ENCODE data around the gene RACK1. TPM values are rescaled to one million over a fixed set of nuclear protein-coding genes. Genes with fewer than 3 reads are reported as not detected.
"Not testable (repeated sequence)": the region's sequence is repeated elsewhere in the genome, so short reads cannot be mapped to it uniquely, and the experiment has no call there.

RACK1 gene
- 2,816 and 3,567 TPM in 2 replicates for total RNA-seq (ENCODE audit: low replicate concordance)

DNA sequence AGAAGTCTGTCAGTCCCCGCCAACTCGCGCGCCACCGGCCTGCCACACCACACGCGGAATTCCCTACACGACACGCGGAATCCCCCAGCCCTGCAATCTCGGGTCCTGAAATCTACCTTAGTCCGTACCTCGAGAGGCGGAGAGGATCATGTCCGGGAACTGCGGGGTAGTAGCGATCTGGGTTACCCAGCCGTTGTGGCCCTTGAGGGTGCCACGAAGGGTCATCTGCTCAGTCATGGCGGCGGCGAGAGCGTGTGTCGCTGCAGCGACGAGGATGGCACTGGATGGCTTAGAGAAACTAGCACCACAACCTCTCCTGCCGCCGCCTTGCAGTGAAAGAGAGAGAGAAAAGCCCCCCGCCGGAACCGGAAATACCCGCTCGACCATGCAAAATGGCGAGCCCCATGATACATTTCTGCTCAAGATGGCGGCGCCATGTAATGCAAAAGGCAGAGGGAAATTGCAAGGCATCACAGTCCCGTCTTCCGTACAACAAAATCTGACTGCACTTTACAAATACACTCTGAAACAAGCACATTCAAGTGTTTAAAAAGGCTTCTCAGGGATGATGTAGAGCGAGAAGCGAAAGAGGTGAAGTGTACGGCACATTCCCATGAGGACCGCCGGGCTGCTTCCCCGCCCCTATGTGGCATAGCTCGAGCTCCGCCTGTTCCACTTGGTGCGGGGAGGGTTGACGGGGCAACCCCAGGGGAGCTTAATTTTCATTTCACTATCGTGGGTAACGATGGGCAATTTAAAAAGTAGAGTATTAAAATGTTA, at the start of gene RACK1:
TSS of gene RACK1 (minus strand) at position 343 of the 780 bp plus-strand sequence. CDS start at position 237, 106 bp downstream.
- H2AFZ ChIP-seq (replicated peaks) = peak within 1 kb of the TSS; percentile 99
- peaks cover 18% of the 10 kb centered on the region for H3K4me1 ChIP-seq
- peak within 1 kb of the TSS; percentile 100 for H3K9ac ChIP-seq
- H3F3A ChIP-seq (ENCODE audit: low read depth) = peaks cover 72% of the 10 kb centered on the region
- H3K4me1 Mint-ChIP-seq = peaks cover 45% of the 10 kb centered on the region
- peaks cover 59% of the 10 kb centered on the region for H4K20me1 ChIP-seq (ENCODE audit: low read depth)
- H3K27me3 Mint-ChIP-seq (ENCODE audit: insufficient read depth, low read depth) = peaks cover 10% of the 10 kb centered on the region
- no peaks in the 10 kb centered on the region for H3K9me3 ChIP-seq (ENCODE audit: low read depth)
- H3K9me3 Mint-ChIP-seq = no peaks in the 10 kb centered on the region
- H3K27ac Mint-ChIP-seq = peak within 1 kb of the TSS; percentile 98
- peak; percentile 96 for DNase-seq (ENCODE audit: low spot score)
- peak within 1 kb of the TSS; percentile 94 for H3K4me2 ChIP-seq
- H3K27me3 ChIP-seq = no peaks in the 10 kb centered on the region
- peak within 1 kb of the TSS; percentile 97 for H3K27ac ChIP-seq
- H3K4me3 Mint-ChIP-seq = peak within 1 kb of the TSS; percentile 99
- H3K79me2 ChIP-seq (ENCODE audit: low read depth) = peaks cover 90% of the 10 kb centered on the region
- peaks cover 7% of the 10 kb centered on the region for H3K36me3 ChIP-seq
- peak within 1 kb of the TSS; percentile 95 for H3K4me3 ChIP-seq
- TF ChIP-seq, protein P1, sequence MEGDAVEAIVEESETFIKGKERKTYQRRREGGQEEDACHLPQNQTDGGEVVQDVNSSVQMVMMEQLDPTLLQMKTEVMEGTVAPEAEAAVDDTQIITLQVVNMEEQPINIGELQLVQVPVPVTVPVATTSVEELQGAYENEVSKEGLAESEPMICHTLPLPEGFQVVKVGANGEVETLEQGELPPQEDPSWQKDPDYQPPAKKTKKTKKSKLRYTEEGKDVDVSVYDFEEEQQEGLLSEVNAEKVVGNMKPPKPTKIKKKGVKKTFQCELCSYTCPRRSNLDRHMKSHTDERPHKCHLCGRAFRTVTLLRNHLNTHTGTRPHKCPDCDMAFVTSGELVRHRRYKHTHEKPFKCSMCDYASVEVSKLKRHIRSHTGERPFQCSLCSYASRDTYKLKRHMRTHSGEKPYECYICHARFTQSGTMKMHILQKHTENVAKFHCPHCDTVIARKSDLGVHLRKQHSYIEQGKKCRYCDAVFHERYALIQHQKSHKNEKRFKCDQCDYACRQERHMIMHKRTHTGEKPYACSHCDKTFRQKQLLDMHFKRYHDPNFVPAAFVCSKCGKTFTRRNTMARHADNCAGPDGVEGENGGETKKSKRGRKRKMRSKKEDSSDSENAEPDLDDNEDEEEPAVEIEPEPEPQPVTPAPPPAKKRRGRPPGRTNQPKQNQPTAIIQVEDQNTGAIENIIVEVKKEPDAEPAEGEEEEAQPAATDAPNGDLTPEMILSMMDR (IDR thresholded peaks at IDR 0.05) = no peak
- no peak for TF ChIP-seq EZH2phosphoT487 (IDR thresholded peaks at IDR 0.05)
- TF ChIP-seq EZH2 (IDR thresholded peaks at IDR 0.05) = no peak
- peaks cover 31% of the 10 kb centered on the region for H3K36me3 Mint-ChIP-seq

GRCh38 chr5:181287331-181287730, 43.6 kb upstream of the RACK1 start:
- not testable (repeated sequence) for H3K4me1 ChIP-seq; H3K4me2 ChIP-seq; H3K4me3 ChIP-seq; H3K27ac ChIP-seq; H3K27me3 ChIP-seq; H3K27me3 Mint-ChIP-seq (ENCODE audit: insufficient read depth, low read depth); DNase-seq (ENCODE audit: low spot score); H3K36me3 ChIP-seq; H3K36me3 Mint-ChIP-seq; H3F3A ChIP-seq (ENCODE audit: low read depth); H3K27ac Mint-ChIP-seq; H3K9me3 ChIP-seq (ENCODE audit: low read depth); H3K4me3 Mint-ChIP-seq; H3K9me3 Mint-ChIP-seq; H3K9ac ChIP-seq; H2AFZ ChIP-seq (replicated peaks); H3K4me1 Mint-ChIP-seq
- H4K20me1 ChIP-seq (ENCODE audit: low read depth) = peaks cover 55% of the 10 kb centered on the region
- peaks cover 60% of the 10 kb centered on the region for H3K79me2 ChIP-seq (ENCODE audit: low read depth)

- H3K9me3 Mint-ChIP-seq; H3K4me2 ChIP-seq; H3K27me3 Mint-ChIP-seq (ENCODE audit: insufficient read depth, low read depth); H3K4me1 Mint-ChIP-seq; H3K9ac ChIP-seq; H3K27ac ChIP-seq; H3K36me3 ChIP-seq; H3K27ac Mint-ChIP-seq; H3K36me3 Mint-ChIP-seq; H3K4me3 ChIP-seq; H3K9me3 ChIP-seq (ENCODE audit: low read depth); H2AFZ ChIP-seq (replicated peaks); DNase-seq (ENCODE audit: low spot score); H3K4me3 Mint-ChIP-seq; H3K27me3 ChIP-seq; H3F3A ChIP-seq (ENCODE audit: low read depth); H3K4me1 ChIP-seq: not testable (repeated sequence)
- Histone ChIP-seq H3K79me2 (ENCODE audit: low read depth) (peaks cover 67% of the 10 kb centered on the region), H4K20me1 (ENCODE audit: low read depth) (peaks cover 62% of the 10 kb centered on the region)
Observed at GRCh38 chr5:181285962-181286705, 42.4 kb upstream of the RACK1 start.

- H3K9me3 ChIP-seq (ENCODE audit: low read depth); H3K27ac ChIP-seq; H3K4me3 ChIP-seq; H3K27me3 ChIP-seq; H3K27ac Mint-ChIP-seq; H3K9me3 Mint-ChIP-seq; H3K27me3 Mint-ChIP-seq (ENCODE audit: insufficient read depth, low read depth); H3K36me3 Mint-ChIP-seq; H3K4me1 Mint-ChIP-seq; H3K9ac ChIP-seq; DNase-seq (ENCODE audit: low spot score); H3K4me1 ChIP-seq; H3F3A ChIP-seq (ENCODE audit: low read depth); H2AFZ ChIP-seq (replicated peaks); H3K36me3 ChIP-seq; H3K4me2 ChIP-seq: not testable (repeated sequence)
- peaks cover 62% of the 10 kb centered on the region for H4K20me1 ChIP-seq (ENCODE audit: low read depth)
- H3K79me2 ChIP-seq (ENCODE audit: low read depth) = peaks cover 86% of the 10 kb centered on the region
- H3K4me3 Mint-ChIP-seq = peak overlapping the region; percentile 75
Observed at GRCh38 chr5:181283841-181284755, 40.4 kb upstream of the RACK1 start.

All from neural progenitor cell (in vitro differentiated cells).